Uterus (tissue), 4 donors: ENCODE measurements around the gene PRDM11. TPM values are rescaled to one million over a fixed set of nuclear protein-coding genes. Genes with fewer than 3 reads are reported as not detected.

Experiments
- DNase-seq, 2 donors: peaks; one replicate each; pipeline ENCODE4 v3.0.0-alpha.2; 2019 to 2020
- H3K27ac ChIP-seq, 2 donors: fragments of 200-600 bp; sonication (generic); 1 replicate in 1 of 2; 2 replicates in 1 of 2; pipeline ENCODE4 v1.5.1; 2016 to 2018
- H3K27me3 ChIP-seq, 2 donors: fragments of 200-600 bp; sonication (generic); one replicate each; pipeline ENCODE4 v1.5.1; 2018 to 2019; ENCODE audit warnings: control low read depth in 1 of 2
- H3K36me3 ChIP-seq, 2 donors: fragments of 200-600 bp; sonication (generic); one replicate each; pipeline ENCODE4 v1.5.1; 2019; ENCODE audit warnings: control low read depth in 1 of 2
- H3K4me1 ChIP-seq, 2 donors: fragments of 200-600 bp; sonication (generic); one replicate each; pipeline ENCODE4 v1.5.1; 2018 to 2019; ENCODE audit warnings: control low read depth in 1 of 2
- H3K4me3 ChIP-seq, 2 donors: fragments of 200-600 bp; sonication (generic); 1 replicate in 1 of 2; 2 replicates in 1 of 2; pipeline ENCODE4 v1.5.1; 2018 to 2019; ENCODE audit warnings: mild to moderate bottlenecking in 1 of 2
- H3K9me3 ChIP-seq, 2 donors: fragments of 200-600 bp; sonication (generic); one replicate each; pipeline ENCODE4 v1.5.1; 2019; ENCODE audit warnings: control low read depth in 1 of 2
- CTCF ChIP-seq, 4 experiments: fragments of 200-600 bp in 2 of 4; fragments of 450-650 bp in 2 of 4; sonication (generic) in 2 of 4; IDR thresholded peaks; one replicate each; pipeline ENCODE4 v1.5.1; 2016 to 2019; ENCODE audit warnings: antibody characterized with exemption in 4 of 4, mild to moderate bottlenecking in 2 of 4, moderate library complexity in 1 of 4
- POLR2A ChIP-seq, 2 donors: fragments of 450-650 bp; IDR thresholded peaks; one replicate each; pipeline ENCODE4 v1.6.1; 2016; ENCODE audit warnings: antibody characterized with exemption in 2 of 2, mild to moderate bottlenecking in 1 of 2, moderate library complexity in 1 of 2
- intact Hi-C: fragments of 100-400 bp; cut with DNase I; formaldehyde crosslinking; loops from one replicate; pipeline ENCODE4 v1.15.1; 2023; ENCODE audit warnings: low total_unique reads
- total RNA-seq, 4 donors: library from RNA; depleted of rRNA in 3 of 4; stranded (reverse); fragments of >200 nt in 3 of 4; gene quantifications; one replicate each; pipeline versions ENCODE4 v1.1.0 to v1.2.4, GENCODE V29; 2014 to 2023
- donor health status: DM: yes; HTN: yes; CAD: no.

PRDM11 gene
- total RNA-seq, 4 donors from 2014 or later, result 7.4 to 318 (median 58.5) TPM

GRCh38 chr11:45223496-45223895 lies 77.1 kb downstream of the PRDM11 start:
- TF ChIP-seq POLR2A (IDR thresholded peaks at IDR 0.05) (no peak), CTCF (IDR thresholded peaks at IDR 0.05) (no peak)
- no peak overlapping the region for H3K4me3 ChIP-seq
- H3K36me3 ChIP-seq, result no peaks in the 10 kb centered on the region
- no peak for DNase-seq
- H3K27ac ChIP-seq, result no peak overlapping the region
- intact Hi-C loops, result no loop called here
- no peaks in the 10 kb centered on the region for H3K9me3 ChIP-seq
- H3K27me3 ChIP-seq, result no peaks in the 10 kb centered on the region
- no peaks in the 10 kb centered on the region for H3K4me1 ChIP-seq

GRCh38 chr11:45224766-45225165 lies 78.3 kb downstream of the PRDM11 start:
- Histone ChIP-seq H3K27me3 (no peaks in the 10 kb centered on the region), H3K27ac (no peak overlapping the region), H3K9me3 (no peaks in the 10 kb centered on the region), H3K4me3 (no peak overlapping the region), H3K4me1 (no peaks in the 10 kb centered on the region), H3K36me3 (no peaks in the 10 kb centered on the region)
- no peak for DNase-seq
- intact Hi-C loops, result no loop called here
- no peak for TF ChIP-seq CTCF (IDR thresholded peaks at IDR 0.05)
- no peak for TF ChIP-seq POLR2A (IDR thresholded peaks at IDR 0.05)

- intact Hi-C loops, result no loop called here
- DNase-seq, result no peak
- Histone ChIP-seq H3K27ac (no peak overlapping the region), H3K4me3 (no peak overlapping the region), H3K27me3 (no peaks in the 10 kb centered on the region), H3K9me3 (no peaks in the 10 kb centered on the region), H3K36me3 (no peaks in the 10 kb centered on the region), H3K4me1 (no peaks in the 10 kb centered on the region)
- TF ChIP-seq CTCF (IDR thresholded peaks at IDR 0.05), result no peak
- no peak for TF ChIP-seq POLR2A (IDR thresholded peaks at IDR 0.05)
Observed at GRCh38 chr11:45225277-45225676, 78.8 kb downstream of the PRDM11 start.

GRCh38 chr11:45225961-45226871 lies 79.8 kb downstream of the PRDM11 start:
- DNase-seq, result no peak
- Histone ChIP-seq H3K36me3 (no peaks in the 10 kb centered on the region), H3K27ac (no peak overlapping the region), H3K27me3 (no peaks in the 10 kb centered on the region), H3K4me3 (no peak overlapping the region), H3K9me3 (no peaks in the 10 kb centered on the region), H3K4me1 (no peaks in the 10 kb centered on the region)
- intact Hi-C loops, result loop anchor here (2.0 kb wide), 1 partner anchor 21 kb away; no protein-coding TSS in a partner anchor
- TF ChIP-seq CTCF (IDR thresholded peaks at IDR 0.05) (no peak), POLR2A (IDR thresholded peaks at IDR 0.05) (no peak)

GRCh38 chr11:45226901-45227300 lies 80.5 kb downstream of the PRDM11 start:
- H3K4me1 ChIP-seq, result no peaks in the 10 kb centered on the region
- intact Hi-C loops, result loop anchor here (2.0 kb wide), 1 partner anchor 20 kb away; no protein-coding TSS in a partner anchor
- no peaks in the 10 kb centered on the region for H3K36me3 ChIP-seq
- no peaks in the 10 kb centered on the region for H3K27me3 ChIP-seq
- H3K9me3 ChIP-seq, result no peaks in the 10 kb centered on the region
- no peak overlapping the region for H3K27ac ChIP-seq
- TF ChIP-seq POLR2A (IDR thresholded peaks at IDR 0.05) (no peak), CTCF (IDR thresholded peaks at IDR 0.05) (no peak)
- DNase-seq, result no peak
- no peak overlapping the region for H3K4me3 ChIP-seq
